LNCaP clone FGC (cell line): ENCODE data around the gene GLT8D1.

Experiments used
- DNase-seq: peaks from one replicate; pipeline ENCODE4 v3.0.0-alpha.2; 2011; ENCODE audit warnings: low read depth
- H3K4me3 ChIP-seq: 2 replicates; pipeline ENCODE4 v1.5.1; 2011; ENCODE audit warnings: mild to moderate bottlenecking, low read depth, low read length, control low read depth
- CTCF ChIP-seq: IDR thresholded peaks from 2 replicates; pipeline ENCODE4 v1.5.1; 2012; ENCODE audit warnings: mild to moderate bottlenecking; ENCODE audit not compliant: control insufficient read depth, insufficient read depth; ENCODE audit errors: extremely low read depth

The GLT8D1 gene

GRCh38 chr3:52697632-52697965 lies 8.0 kb downstream of the GLT8D1 start:
- H3K4me3 ChIP-seq: no peak overlapping the region
- TF ChIP-seq CTCF: no peak
- no peak for DNase-seq

GRCh38 chr3:52696830-52697631 lies 8.6 kb downstream of the GLT8D1 start:
- TF ChIP-seq CTCF: no peak
- H3K4me3 ChIP-seq: no peak overlapping the region

GRCh38 chr3:52695798-52696671 lies 9.6 kb downstream of the GLT8D1 start:
- no peak for TF ChIP-seq CTCF
- no peak overlapping the region for H3K4me3 ChIP-seq
- DNase-seq: no peak

More at GRCh38 chr3:52696830-52697631, 8.6 kb downstream of the GLT8D1 start:
- DNase-seq: no peak

GRCh38 chr3:52694528-52695189 lies 10.9 kb downstream of the GLT8D1 start:
- DNase-seq: no peak
- TF ChIP-seq CTCF: no peak
- no peak overlapping the region for H3K4me3 ChIP-seq

GRCh38 chr3:52693071-52693470 lies 12.5 kb downstream of the GLT8D1 start:
- DNase-seq: no peak
- TF ChIP-seq CTCF: no peak
- no peak overlapping the region for H3K4me3 ChIP-seq

GRCh38 chr3:52690560-52690959 lies 15.0 kb downstream of the GLT8D1 start:
- no peak for DNase-seq
- no peak for TF ChIP-seq CTCF
- H3K4me3 ChIP-seq: no peak overlapping the region
